Occipital lobe (tissue), 2 donors: ENCODE results near the gene NACA. TPM values are rescaled to one million over a fixed set of nuclear protein-coding genes. Genes with fewer than 3 reads are reported as not detected.
A peak's percentile ranks its signal among the peaks of the same experiment; 100 is the strongest.
"Not testable (repeated sequence)": the region's sequence is repeated elsewhere in the genome, so short reads cannot be mapped to it uniquely, and the experiment has no call there.

Experiments
- DNase-seq: peaks from one replicate; lab custom pipeline; 2025; lab: John Stamatoyannopoulos, UW
- total RNA-seq: library from RNA; depleted of rRNA; stranded (reverse); fragments of >200 nt; gene quantifications from one replicate; pipeline ENCODE4 v1.2.3, GENCODE V29; 2014

The NACA gene
- total RNA-seq, 1 donor from 2014 or later, result 1,394 TPM

GRCh38 chr12:56724701-56724971 lies 463 bp downstream of the NACA start:
- no peak for DNase-seq

- peak; percentile 1 for DNase-seq
Measured at GRCh38 chr12:56723889-56724700, 1.0 kb downstream of the NACA start.

- no peak for DNase-seq
Measured at GRCh38 chr12:56723352-56723751, 1.7 kb downstream of the NACA start.

- no peak for DNase-seq
Measured at GRCh38 chr12:56722832-56723231, 2.3 kb downstream of the NACA start.

GRCh38 chr12:56721721-56722120 lies 3.4 kb downstream of the NACA start:
- DNase-seq, result no peak

GRCh38 chr12:56721216-56721615 lies 3.9 kb downstream of the NACA start:
- no peak for DNase-seq

GRCh38 chr12:56720731-56721151 lies 4.4 kb downstream of the NACA start:
- no peak for DNase-seq

- no peak for DNase-seq
Measured at GRCh38 chr12:56719056-56719455, 6.0 kb downstream of the NACA start.

GRCh38 chr12:56718636-56719035 lies 6.5 kb downstream of the NACA start:
- no peak for DNase-seq

- DNase-seq, result no peak
Measured at GRCh38 chr12:56718149-56718548, 7.0 kb downstream of the NACA start.

- DNase-seq, result no peak
Measured at GRCh38 chr12:56716933-56717880, 7.9 kb downstream of the NACA start.

- no peak for DNase-seq
Measured at GRCh38 chr12:56716458-56716857, 8.6 kb downstream of the NACA start.

- DNase-seq, result no peak
Measured at GRCh38 chr12:56715798-56716197, 9.3 kb downstream of the NACA start.

- DNase-seq, result no peak
Measured at GRCh38 chr12:56714431-56714929, 10.6 kb downstream of the NACA start.

- no peak for DNase-seq
Measured at GRCh38 chr12:56713345-56713744, 11.8 kb downstream of the NACA start.

- no peak for DNase-seq
Measured at GRCh38 chr12:56709759-56710376, 15.2 kb downstream of the NACA start.

- not testable (repeated sequence) for DNase-seq
Measured at GRCh38 chr12:56704522-56704921, 20.6 kb downstream of the NACA start.

GRCh38 chr12:56699020-56699661 lies 26.0 kb downstream of the NACA start:
- DNase-seq, result no peak

- no peak for DNase-seq
Measured at GRCh38 chr12:56695327-56696101, 29.6 kb downstream of the NACA start.

GRCh38 chr12:56694161-56694560 lies 30.9 kb downstream of the NACA start:
- no peak for DNase-seq

- no peak for DNase-seq
Measured at GRCh38 chr12:56688846-56689109, 36.3 kb downstream of the NACA start.
